ENCODE data around the gene GPR162. TPM values are rescaled to one million over a fixed set of nuclear protein-coding genes. Genes with fewer than 3 reads are reported as not detected.

GPR162 gene
- total RNA-seq, 1 experiment from 2014 or later: 6.1 TPM

DNA sequence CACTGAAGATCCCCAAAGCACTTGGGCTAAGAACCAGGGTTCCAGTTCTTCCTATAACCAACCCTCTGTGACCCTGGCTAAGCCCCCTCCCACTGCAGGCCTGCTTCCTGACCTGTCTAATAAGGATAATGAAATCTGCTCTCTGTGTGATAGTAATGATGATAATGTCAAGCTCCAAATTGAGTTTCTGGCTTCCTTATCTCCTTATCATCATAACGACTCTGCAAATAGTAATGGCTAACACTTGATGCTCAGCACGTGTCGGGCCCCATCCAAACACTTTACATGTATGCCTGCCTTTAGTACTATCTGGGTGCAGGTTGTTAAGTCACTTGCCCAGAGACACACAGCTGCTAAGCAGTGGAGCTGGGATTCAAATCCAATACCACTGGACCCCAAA is 5.0 kb upstream of the GPR162 start:
- peaks cover 36% of the 10 kb centered on the region in 2 experiments for H3K4me1 Mint-ChIP-seq
- H3K27me3 Mint-ChIP-seq (ENCODE audit: low read depth): peaks cover 60% of the 10 kb centered on the region
- TF ChIP-seq, protein P1, sequence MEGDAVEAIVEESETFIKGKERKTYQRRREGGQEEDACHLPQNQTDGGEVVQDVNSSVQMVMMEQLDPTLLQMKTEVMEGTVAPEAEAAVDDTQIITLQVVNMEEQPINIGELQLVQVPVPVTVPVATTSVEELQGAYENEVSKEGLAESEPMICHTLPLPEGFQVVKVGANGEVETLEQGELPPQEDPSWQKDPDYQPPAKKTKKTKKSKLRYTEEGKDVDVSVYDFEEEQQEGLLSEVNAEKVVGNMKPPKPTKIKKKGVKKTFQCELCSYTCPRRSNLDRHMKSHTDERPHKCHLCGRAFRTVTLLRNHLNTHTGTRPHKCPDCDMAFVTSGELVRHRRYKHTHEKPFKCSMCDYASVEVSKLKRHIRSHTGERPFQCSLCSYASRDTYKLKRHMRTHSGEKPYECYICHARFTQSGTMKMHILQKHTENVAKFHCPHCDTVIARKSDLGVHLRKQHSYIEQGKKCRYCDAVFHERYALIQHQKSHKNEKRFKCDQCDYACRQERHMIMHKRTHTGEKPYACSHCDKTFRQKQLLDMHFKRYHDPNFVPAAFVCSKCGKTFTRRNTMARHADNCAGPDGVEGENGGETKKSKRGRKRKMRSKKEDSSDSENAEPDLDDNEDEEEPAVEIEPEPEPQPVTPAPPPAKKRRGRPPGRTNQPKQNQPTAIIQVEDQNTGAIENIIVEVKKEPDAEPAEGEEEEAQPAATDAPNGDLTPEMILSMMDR (conservative IDR thresholded peaks at IDR 0.05): no peak

More for the DNA sequence above, 5.0 kb upstream of the GPR162 start:
- no peak overlapping the region for H2BK120ac ChIP-seq (ENCODE audit: low read depth, low read length, poor library complexity, severe bottlenecking)
- no peaks in the 10 kb centered on the region for H4K20me1 ChIP-seq (ENCODE audit: control insufficient read depth, insufficient read depth, insufficient read length)
- H4K8ac ChIP-seq (replicated peaks; ENCODE audit: insufficient read length, low read depth, low read length): no peak overlapping the region
- no peak overlapping the region for H4K5ac ChIP-seq (ENCODE audit: insufficient read length, low read depth, low read length)
- H3K79me2 ChIP-seq (ENCODE audit: insufficient read depth, low read length): no peaks in the 10 kb centered on the region
- no peak overlapping the region for H2AFZ ChIP-seq (ENCODE audit: low read length)
- Mint-ChIP-seq H3K36me3 (ENCODE audit: insufficient read depth in 1 of 3, low read depth in 3 of 3) (peaks cover 0 to 3% (median 0%) of the 10 kb centered on the region in 3 experiments; a peak in 1 of 7 replicates), H3K27ac (peak overlapping the region in 1 of 3 experiments; percentile 37; a peak in 1 of 7 replicates), H3K4me3 (no peak overlapping the region), H3K9me3 (peaks cover 0 to 2% of the 10 kb centered on the region in 2 experiments; a peak in 1 of 5 replicates)
- H3K27me3 ChIP-seq (ENCODE audit: insufficient read depth, low read length): peaks cover 4% of the 10 kb centered on the region; the same call in 1 of the 2 replicates
- H3K18ac ChIP-seq (ENCODE audit: insufficient read length, low read depth, low read length): no peak overlapping the region
- no peak for DNase-seq
- no peak overlapping the region for H3K4ac ChIP-seq (ENCODE audit: low read depth, low read length)
- no peak overlapping the region for H4K91ac ChIP-seq (ENCODE audit: insufficient read length, low read depth, low read length)
- H3K56ac ChIP-seq (ENCODE audit: insufficient read length, low read depth, low read length): no peak overlapping the region
- H2BK20ac ChIP-seq (ENCODE audit: low read depth, low read length, poor library complexity, severe bottlenecking): no peak overlapping the region
- WGBS (ENCODE audit: extremely low coverage, insufficient read length, low lambda C conversion rate): no CpG with 5 or more reads among the region's 3 CpGs
- no peak overlapping the region for H3K9ac ChIP-seq (ENCODE audit: extremely low read depth, insufficient read length, low read length)
- H2BK12ac ChIP-seq (ENCODE audit: insufficient read length, low read depth, low read length): no peak overlapping the region
- no peak overlapping the region for H2BK15ac ChIP-seq (ENCODE audit: low read depth, low read length)
- no peak overlapping the region for H3K4me2 ChIP-seq (ENCODE audit: insufficient read depth, insufficient read length, low read length)
- H3K27ac ChIP-seq (ENCODE audit: insufficient read length, low read depth, low read length): no peak overlapping the region
- no peak overlapping the region for H2BK5ac ChIP-seq (ENCODE audit: insufficient read length, low read length)
- peaks cover 7% of the 10 kb centered on the region; the same call in 1 of the 2 replicates for H3K4me1 ChIP-seq (ENCODE audit: insufficient read depth, low read length)
- H3K23me2 ChIP-seq (ENCODE audit: insufficient read length, low read depth, low read length, poor library complexity, severe bottlenecking): peaks cover 3% of the 10 kb centered on the region
- no peaks in the 10 kb centered on the region for H3K9me3 ChIP-seq (ENCODE audit: control insufficient read depth, low read depth, low read length)
- no peak overlapping the region for H3T11ph ChIP-seq (ENCODE audit: low read length)
- H3K79me1 ChIP-seq (ENCODE audit: insufficient read depth, low read depth, low read length, poor library complexity, severe bottlenecking): no peaks in the 10 kb centered on the region
- H3K23ac ChIP-seq (ENCODE audit: insufficient read length, low read depth, low read length): no peak overlapping the region
- no peak overlapping the region for H3K14ac ChIP-seq (ENCODE audit: insufficient read depth, low read length)
- no peak overlapping the region for H2AK5ac ChIP-seq (ENCODE audit: insufficient read length, low read length)
